Liver (tissue), 9 donors: ENCODE measurements around the gene NHLRC2. TPM values are rescaled to one million over a fixed set of nuclear protein-coding genes. Genes with fewer than 3 reads are reported as not detected.

Source experiments
- DNase-seq: peaks from one replicate; pipeline ENCODE4 v3.0.0-alpha.2; 2017; ENCODE audit warnings: low spot score
- H3K27ac ChIP-seq, 2 donors: one replicate each; pipeline ENCODE4 v1.7.0; 2013; ENCODE audit warnings: inconsistent platforms in 2 of 2, low read length in 2 of 2, control low read depth in 1 of 2, low read depth in 1 of 2, mild to moderate bottlenecking in 1 of 2
- H3K27me3 ChIP-seq, 4 donors: one replicate each; pipeline versions ENCODE4 v1.6.1 to v1.7.0; 2013; ENCODE audit warnings: low read length in 3 of 4, inconsistent platforms in 1 of 4, mild to moderate bottlenecking in 1 of 4, moderate library complexity in 1 of 4; ENCODE audit not compliant: control insufficient read depth in 4 of 4, insufficient read depth in 4 of 4
- H3K36me3 ChIP-seq, 4 donors: one replicate each; pipeline versions ENCODE4 v1.6.1 to v1.7.0; 2013; ENCODE audit warnings: low read length in 3 of 4, mild to moderate bottlenecking in 3 of 4, low read depth in 1 of 4, moderate library complexity in 1 of 4; ENCODE audit not compliant: control insufficient read depth in 4 of 4, insufficient read depth in 3 of 4
- H3K4me1 ChIP-seq, 4 donors: one replicate each; pipeline versions ENCODE4 v1.6.1 to v1.7.0; 2013; ENCODE audit warnings: low read length in 3 of 4, mild to moderate bottlenecking in 3 of 4, moderate library complexity in 1 of 4; ENCODE audit not compliant: control insufficient read depth in 4 of 4, insufficient read depth in 4 of 4
- H3K4me3 ChIP-seq, 3 donors: one replicate each; pipeline versions ENCODE4 v1.6.1 to v1.7.0; 2013; ENCODE audit warnings: low read length in 3 of 3, control low read depth in 1 of 3, low read depth in 1 of 3, mild to moderate bottlenecking in 1 of 3
- H3K9ac ChIP-seq, 2 donors: one replicate each; pipeline ENCODE4 v1.7.0; 2013; ENCODE audit warnings: low read length in 2 of 2, mild to moderate bottlenecking in 2 of 2, moderate library complexity in 2 of 2, control low read depth in 1 of 2, low read depth in 1 of 2
- H3K9me3 ChIP-seq, 4 donors: one replicate each; pipeline versions ENCODE4 v1.6.1 to v1.7.0; 2013; ENCODE audit warnings: low read length in 3 of 4; ENCODE audit not compliant: control insufficient read depth in 4 of 4
- ATF3 ChIP-seq: IDR thresholded peaks from 2 replicates; pipeline ENCODE4 v1.6.1; 2016; ENCODE audit warnings: antibody characterized with exemption
- CTCF ChIP-seq: fragments of 150-350 bp; IDR thresholded peaks from 2 replicates; pipeline ENCODE4 v1.5.1; 2017; ENCODE audit warnings: improper control_type of control experiment, low read depth, low read length; ENCODE audit not compliant: missing input control
- EGR1 ChIP-seq, 2 donors: IDR thresholded peaks; 2 replicates each; pipeline ENCODE4 v1.6.1; 2016 to 2018; ENCODE audit warnings: antibody characterized with exemption in 2 of 2, low read depth in 2 of 2
- FOXA1 ChIP-seq: IDR thresholded peaks from 2 replicates; pipeline ENCODE4 v1.6.1; 2016; ENCODE audit warnings: antibody characterized with exemption
- GABPA ChIP-seq, 2 donors: IDR thresholded peaks in 1 of 2; conservative IDR thresholded peaks in 1 of 2; 2 replicates each; pipeline ENCODE4 v1.6.1; 2016; ENCODE audit warnings: antibody characterized with exemption in 2 of 2, mild to moderate bottlenecking in 1 of 2, moderate library complexity in 1 of 2
- HNF4A ChIP-seq, 2 donors: conservative IDR thresholded peaks; 2 replicates each; pipeline ENCODE4 v1.6.1; 2016; ENCODE audit warnings: antibody characterized with exemption in 2 of 2, mild to moderate bottlenecking in 2 of 2
- HNF4G ChIP-seq: IDR thresholded peaks from 2 replicates; pipeline ENCODE4 v1.6.1; 2016; ENCODE audit warnings: antibody characterized with exemption
- MAX ChIP-seq: IDR thresholded peaks from 2 replicates; pipeline ENCODE4 v1.6.1; 2016; ENCODE audit warnings: antibody characterized with exemption
- NR2F2 ChIP-seq: IDR thresholded peaks from 2 replicates; pipeline ENCODE4 v1.6.1; 2016; ENCODE audit warnings: antibody characterized with exemption
- RAD21 ChIP-seq, 2 donors: IDR thresholded peaks; 2 replicates each; pipeline ENCODE4 v1.6.1; 2016; ENCODE audit warnings: antibody characterized with exemption in 2 of 2, mild to moderate bottlenecking in 2 of 2
- REST ChIP-seq: IDR thresholded peaks from 2 replicates; pipeline ENCODE4 v1.6.1; 2016; ENCODE audit warnings: antibody characterized with exemption, mild to moderate bottlenecking
- RXRA ChIP-seq, 2 donors: IDR thresholded peaks; 2 replicates each; pipeline ENCODE4 v1.6.1; 2017 to 2018; ENCODE audit warnings: antibody characterized with exemption in 2 of 2, mild to moderate bottlenecking in 1 of 2
- SP1 ChIP-seq: IDR thresholded peaks from 2 replicates; pipeline ENCODE4 v1.6.1; 2018; ENCODE audit warnings: antibody characterized with exemption, mild to moderate bottlenecking
- TAF1 ChIP-seq: conservative IDR thresholded peaks from 2 replicates; pipeline ENCODE4 v1.6.1; 2016; ENCODE audit warnings: antibody characterized with exemption, mild to moderate bottlenecking
- YY1 ChIP-seq: IDR thresholded peaks from 2 replicates; pipeline ENCODE4 v1.6.1; 2016; ENCODE audit warnings: antibody characterized with exemption, mild to moderate bottlenecking
- ZBTB33 ChIP-seq: IDR thresholded peaks from 2 replicates; pipeline ENCODE4 v1.6.1; 2016; ENCODE audit warnings: antibody characterized with exemption
- WGBS: extraction: QIAGEN DNeasy Blood & Tissue Kit; methylation state at CpG from one replicate; pipeline ENCODE4 v1.1.7; 2013; 5-methylcytosine and 5-hydroxymethylcytosine counted together
- polyA plus RNA-seq, 2 donors: library from polyadenylated mRNA; stranded (reverse) in 1 of 2; unstranded in 1 of 2; fragments of 200-250 nt in 1 of 2; fragments of >200 nt in 1 of 2; fragmentation: Nextera tagmentation in 1 of 2; extraction: Ambion mirVana in 1 of 2; gene quantifications; one replicate each; pipeline versions ENCODE4 v1.2.1 to v1.2.3, GENCODE V29; 2013 to 2015
- total RNA-seq, 2 donors: library from RNA; depleted of rRNA; stranded (reverse); fragments of >200 nt; gene quantifications; one replicate each; pipeline ENCODE4 v1.2.3, GENCODE V29; 2014
- donor health status: healthy.
- donor health status: healthy.
- donor health status: healthy.
- donor health status: healthy.
- donor health status: healthy.

The NHLRC2 gene
- total and polyA plus RNA-seq, 4 donors, result 2.3 to 14.2 (median 7.4) TPM

GRCh38 chr10:113879691-113880090 lies 25.2 kb downstream of the NHLRC2 start:
- Histone ChIP-seq H3K27ac (no peak overlapping the region), H3K36me3 (peaks cover 0 to 16% (median 1%) of the 10 kb centered on the region in 4 donors), H3K4me3 (no peak overlapping the region), H3K9me3 (no peaks in the 10 kb centered on the region), H3K4me1 (peaks cover 0 to 2% (median 0%) of the 10 kb centered on the region in 4 donors), H3K27me3 (no peaks in the 10 kb centered on the region), H3K9ac (no peak overlapping the region)
- TF ChIP-seq ATF3 (no peak), GABPA (IDR thresholded peaks at IDR 0.05 in 1 of 2, conservative IDR thresholded peaks at IDR 0.05 in 1 of 2) (no peak), RXRA (IDR thresholded peaks at IDR 0.05) (no peak), SP1 (no peak), CTCF (no peak), ZBTB33 (no peak), FOXA1 (no peak)
- 89% methylated on average over 2 of the region's 2 CpGs for WGBS
- DNase-seq, result no peak

- no peak overlapping the region for H3K27ac ChIP-seq
- H3K9me3 ChIP-seq, result no peaks in the 10 kb centered on the region
- H3K9ac ChIP-seq, result no peak overlapping the region
- peaks cover 0 to 2% (median 0%) of the 10 kb centered on the region in 4 donors for H3K4me1 ChIP-seq
- H3K36me3 ChIP-seq, result peaks cover 0 to 16% (median 1%) of the 10 kb centered on the region in 4 donors
- H3K27me3 ChIP-seq, result no peaks in the 10 kb centered on the region
- no peak overlapping the region for H3K4me3 ChIP-seq
- no peak for DNase-seq
- WGBS, result 96% methylated on average over 1 of the region's 1 CpG
- TF ChIP-seq CTCF, result no peak
- TF ChIP-seq ATF3, result no peak
- TF ChIP-seq YY1, result no peak
- TF ChIP-seq RAD21 (IDR thresholded peaks at IDR 0.05), result no peak
- no peak for TF ChIP-seq EGR1 (IDR thresholded peaks at IDR 0.05; ENCODE audit: low read depth in 2 of 2)
- TF ChIP-seq TAF1, result no peak
- TF ChIP-seq HNF4G, result no peak
- no peak for TF ChIP-seq NR2F2
- no peak for TF ChIP-seq HNF4A (conservative IDR thresholded peaks at IDR 0.05)
- no peak for TF ChIP-seq GABPA (IDR thresholded peaks at IDR 0.05 in 1 of 2, conservative IDR thresholded peaks at IDR 0.05 in 1 of 2)
- TF ChIP-seq ZBTB33, result no peak
- no peak for TF ChIP-seq MAX
- no peak for TF ChIP-seq REST
- TF ChIP-seq SP1, result no peak
Measured at GRCh38 chr10:113880236-113880635, 25.8 kb downstream of the NHLRC2 start.
